ENCODE measurements around the gene PPP1R8. TPM values are rescaled to one million over a fixed set of nuclear protein-coding genes. Genes with fewer than 3 reads are reported as not detected.
"Not testable (repeated sequence)": the region's sequence is repeated elsewhere in the genome, so short reads cannot be mapped to it uniquely, and the experiment has no call there.

The PPP1R8 gene
- total RNA-seq, 3 donors from 2014 or later (not counting 1 experiment from before 2014, with no cell fraction given), result 25.6 to 36.4 (median 28.0) TPM

DNA sequence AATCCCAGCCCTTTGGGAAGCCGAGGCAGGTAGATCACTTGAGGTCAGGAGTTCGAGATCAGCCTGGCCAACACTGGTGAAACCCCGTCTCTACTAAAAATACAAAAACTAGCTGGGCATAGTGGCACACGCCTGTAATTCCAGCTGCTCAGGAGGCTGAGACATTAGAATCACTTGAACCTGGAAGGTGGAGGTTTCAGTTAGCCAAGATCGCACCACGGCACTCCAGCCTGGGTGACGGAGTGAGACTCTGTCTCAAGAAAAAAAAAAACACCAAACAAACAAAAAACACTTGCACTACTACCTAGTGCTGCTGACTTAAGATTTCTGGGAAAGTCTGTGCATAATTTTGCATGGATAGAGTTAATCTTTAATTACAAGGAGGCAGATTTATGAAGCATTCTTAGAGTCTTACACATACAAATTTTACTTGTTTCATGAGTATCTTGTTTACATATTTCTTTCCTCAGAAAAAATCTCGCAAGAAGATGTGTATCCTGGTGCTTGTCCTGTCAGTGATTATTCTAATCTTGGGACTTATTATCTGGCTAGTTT lies 8.7 kb upstream of the PPP1R8 start:
- Histone ChIP-seq H3K36me3 (ENCODE audit: control insufficient read depth, insufficient read depth, low read length) (peaks cover 43% of the 10 kb centered on the region), H3K27ac (ENCODE audit: low read length) (no peak overlapping the region), H3K9me3 (ENCODE audit: control insufficient read depth, insufficient read depth, low read length) (no peaks in the 10 kb centered on the region), H3K4me1 (ENCODE audit: control insufficient read depth, insufficient read depth, low read length) (no peaks in the 10 kb centered on the region), H3K4me3 (ENCODE audit: low read length) (no peak overlapping the region), H3K27me3 (ENCODE audit: control insufficient read depth, insufficient read depth, low read length) (no peaks in the 10 kb centered on the region)
- H3K4me1 Mint-ChIP-seq, result no peaks in the 10 kb centered on the region
- TF ChIP-seq CTCF (IDR thresholded peaks at IDR 0.05), result no peak
- no peaks in the 10 kb centered on the region for H3K9me3 Mint-ChIP-seq
- no peak for ATAC-seq
- H3K36me3 Mint-ChIP-seq, result peaks cover 11% of the 10 kb centered on the region
- no peak overlapping the region for H3K27ac Mint-ChIP-seq
- no peak overlapping the region for H3K4me3 Mint-ChIP-seq
- WGBS (ENCODE audit: insufficient coverage), result 97% methylated on average over 7 of the region's 8 CpGs
- DNase-seq, result no peak
- no peaks in the 10 kb centered on the region for H3K27me3 Mint-ChIP-seq (ENCODE audit: low read depth in 2 of 2)
- intact Hi-C loops (cut with micrococcal nuclease), result no loop called here

DNA sequence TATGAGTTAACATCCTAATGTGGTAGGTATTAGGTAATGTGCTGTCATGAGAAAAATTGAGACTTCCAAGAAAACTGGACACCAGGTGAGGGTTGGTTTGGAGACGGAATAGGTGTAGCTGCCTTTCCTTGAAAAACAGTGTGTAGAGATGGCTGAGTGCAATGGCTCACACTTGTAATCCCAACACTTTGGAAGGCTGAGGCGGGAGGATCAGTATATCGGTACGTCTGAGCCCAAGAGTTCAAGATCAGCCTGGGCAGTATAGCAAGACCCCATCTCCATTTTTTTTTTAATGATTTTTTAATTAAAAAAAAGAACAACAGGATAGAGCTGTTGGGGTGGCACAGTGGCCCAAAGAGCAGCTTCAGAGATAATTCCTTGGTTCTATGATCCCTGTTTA lies 6.8 kb upstream of the PPP1R8 start:
- TF ChIP-seq CTCF (IDR thresholded peaks at IDR 0.05), result no peak
- Histone ChIP-seq H3K27ac (ENCODE audit: low read length) (no peak overlapping the region), H3K4me1 (ENCODE audit: control insufficient read depth, insufficient read depth, low read length) (no peaks in the 10 kb centered on the region), H3K9me3 (ENCODE audit: control insufficient read depth, insufficient read depth, low read length) (no peaks in the 10 kb centered on the region), H3K4me3 (ENCODE audit: low read length) (no peak overlapping the region), H3K27me3 (ENCODE audit: control insufficient read depth, insufficient read depth, low read length) (no peaks in the 10 kb centered on the region), H3K36me3 (ENCODE audit: control insufficient read depth, insufficient read depth, low read length) (peaks cover 33% of the 10 kb centered on the region)
- WGBS (ENCODE audit: insufficient coverage), result 96% methylated on average over 4 of the region's 4 CpGs
- Mint-ChIP-seq H3K4me3 (no peak overlapping the region), H3K27me3 (ENCODE audit: low read depth in 2 of 2) (no peaks in the 10 kb centered on the region), H3K4me1 (no peaks in the 10 kb centered on the region), H3K9me3 (no peaks in the 10 kb centered on the region), H3K27ac (no peak overlapping the region), H3K36me3 (peaks cover 7% of the 10 kb centered on the region)
- DNase-seq, result no peak
- intact Hi-C loops (cut with micrococcal nuclease), result no loop called here
- ATAC-seq, result no peak

DNA sequence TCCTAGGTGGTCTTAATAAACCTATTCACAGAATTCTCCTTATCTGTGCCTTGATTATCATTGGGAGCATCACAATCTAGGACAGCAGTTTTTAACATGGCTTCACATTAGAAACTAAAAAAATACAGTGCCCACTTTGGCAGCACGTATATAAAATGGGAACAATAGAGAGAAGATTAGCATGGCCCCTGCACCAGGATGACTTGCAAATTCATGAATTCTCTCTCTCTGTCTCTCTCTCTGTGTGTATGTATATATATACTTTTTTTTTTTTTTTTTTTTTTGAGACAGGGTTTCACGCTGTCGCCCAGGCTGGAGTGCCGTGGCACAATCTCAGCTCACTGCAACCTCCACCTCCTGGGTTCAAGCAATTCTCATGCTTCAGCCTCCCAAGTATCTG lies 6.2 kb upstream of the PPP1R8 start:
- Mint-ChIP-seq H3K4me3 (no peak overlapping the region), H3K36me3 (peaks cover 2% of the 10 kb centered on the region), H3K27ac (no peak overlapping the region), H3K9me3 (no peaks in the 10 kb centered on the region), H3K4me1 (no peaks in the 10 kb centered on the region), H3K27me3 (ENCODE audit: low read depth in 2 of 2) (no peaks in the 10 kb centered on the region)
- Histone ChIP-seq H3K27ac (ENCODE audit: low read length) (no peak overlapping the region), H3K4me1 (ENCODE audit: control insufficient read depth, insufficient read depth, low read length) (no peaks in the 10 kb centered on the region), H3K27me3 (ENCODE audit: control insufficient read depth, insufficient read depth, low read length) (no peaks in the 10 kb centered on the region), H3K9me3 (ENCODE audit: control insufficient read depth, insufficient read depth, low read length) (no peaks in the 10 kb centered on the region), H3K36me3 (ENCODE audit: control insufficient read depth, insufficient read depth, low read length) (peaks cover 27% of the 10 kb centered on the region), H3K4me3 (ENCODE audit: low read length) (no peak overlapping the region)
- DNase-seq (no peak), ATAC-seq (no peak)
- intact Hi-C loops (cut with micrococcal nuclease), result no loop called here
- WGBS (ENCODE audit: insufficient coverage), result 100% methylated on average over 2 of the region's 4 CpGs
- no peak for TF ChIP-seq CTCF (IDR thresholded peaks at IDR 0.05)

GRCh38 chr1:27829339-27829960 lies 1.1 kb upstream of the PPP1R8 start:
- H3K27ac Mint-ChIP-seq, result peak overlapping the region; percentile 88 to 95
- 90% methylated on average over 2 of the region's 4 CpGs for WGBS (ENCODE audit: insufficient coverage)
- DNase-seq; H3K27me3 Mint-ChIP-seq (ENCODE audit: low read depth in 2 of 2); H3K9me3 ChIP-seq (ENCODE audit: control insufficient read depth, insufficient read depth, low read length); intact Hi-C loops (cut with micrococcal nuclease); H3K36me3 Mint-ChIP-seq; H3K9me3 Mint-ChIP-seq; H3K27me3 ChIP-seq (ENCODE audit: control insufficient read depth, insufficient read depth, low read length); H3K36me3 ChIP-seq (ENCODE audit: control insufficient read depth, insufficient read depth, low read length); H3K4me3 ChIP-seq (ENCODE audit: low read length); H3K27ac ChIP-seq (ENCODE audit: low read length); ATAC-seq: not testable (repeated sequence)
- peaks cover 18 to 22% of the 10 kb centered on the region in 2 donors for H3K4me1 Mint-ChIP-seq
- H3K4me3 Mint-ChIP-seq, result peak overlapping the region; percentile 94
- H3K4me1 ChIP-seq (ENCODE audit: control insufficient read depth, insufficient read depth, low read length), result peaks cover 11% of the 10 kb centered on the region
